A172 (cell line): ENCODE results near the gene ANKRD13A. TPM values are rescaled to one million over a fixed set of nuclear protein-coding genes. Genes with fewer than 3 reads are reported as not detected.
"Not testable (repeated sequence)": the region's sequence is repeated elsewhere in the genome, so short reads cannot be mapped to it uniquely, and the experiment has no call there.

ENCODE experiments used
- DNase-seq: peaks from one replicate; pipeline ENCODE4 v3.0.0-alpha.2; 2015; ENCODE audit warnings: low spot score
- total RNA-seq: library from RNA; depleted of rRNA; stranded (reverse); fragments of >200 nt; shearing (Covaris generic); gene quantifications from 2 replicates; pipeline ENCODE4 v1.2.3, GENCODE V29; 2014

The ANKRD13A gene
- total RNA-seq, 1 experiment from 2014 or later, result 155 TPM

- DNase-seq, result no peak
These were observed 6.9 kb downstream of the ANKRD13A start for GRCh38 chr12:110006115-110006514.

- DNase-seq, result no peak
These were observed 8.7 kb downstream of the ANKRD13A start for GRCh38 chr12:110007881-110008280.

GRCh38 chr12:110008681-110009398 lies 9.6 kb downstream of the ANKRD13A start:
- DNase-seq, result not testable (repeated sequence)

- no peak for DNase-seq
These were observed 11.9 kb downstream of the ANKRD13A start for GRCh38 chr12:110010853-110011723.

GRCh38 chr12:110012137-110012536 lies 12.9 kb downstream of the ANKRD13A start:
- no peak for DNase-seq

GRCh38 chr12:110012659-110013058 lies 13.4 kb downstream of the ANKRD13A start:
- no peak for DNase-seq

- no peak for DNase-seq
These were observed 15.9 kb downstream of the ANKRD13A start for GRCh38 chr12:110015132-110015531.

- no peak for DNase-seq
These were observed 21.7 kb downstream of the ANKRD13A start for GRCh38 chr12:110020956-110021355.

GRCh38 chr12:110023059-110023980 lies 24.1 kb downstream of the ANKRD13A start:
- DNase-seq, result no peak

- DNase-seq, result no peak
These were observed 24.8 kb downstream of the ANKRD13A start for GRCh38 chr12:110024051-110024450.

GRCh38 chr12:110028323-110028722 lies 29.1 kb downstream of the ANKRD13A start:
- DNase-seq, result no peak

- no peak for DNase-seq
These were observed 30.1 kb downstream of the ANKRD13A start for GRCh38 chr12:110029290-110029815.

GRCh38 chr12:110033888-110034287 lies 34.7 kb downstream of the ANKRD13A start:
- DNase-seq, result no peak

GRCh38 chr12:110035534-110036104 lies 36.4 kb downstream of the ANKRD13A start:
- no peak for DNase-seq

- no peak for DNase-seq
These were observed 38.1 kb downstream of the ANKRD13A start for GRCh38 chr12:110037315-110037714.

GRCh38 chr12:110038741-110039084 lies 39.5 kb downstream of the ANKRD13A start:
- DNase-seq, result no peak

GRCh38 chr12:110039085-110039807 lies 40.0 kb downstream of the ANKRD13A start:
- DNase-seq, result peak; percentile 92

GRCh38 chr12:110042264-110042663 lies 43.0 kb downstream of the ANKRD13A start:
- DNase-seq, result no peak

GRCh38 chr12:110046451-110047187 lies 47.4 kb downstream of the ANKRD13A start:
- no peak for DNase-seq
